Renal cortex interstitium (tissue), 11 donors: ENCODE data around the gene TRPM1. TPM values are rescaled to one million over a fixed set of nuclear protein-coding genes. Genes with fewer than 3 reads are reported as not detected.

Experiments
- DNase-seq, 11 donors: peaks; one replicate each; pipeline ENCODE4 v3.0.0-alpha.2; 2013; ENCODE audit warnings: low read depth in 9 of 11, low spot score in 4 of 11; ENCODE audit errors: extremely low read depth in 1 of 11
- polyA plus RNA-seq, 3 donors: library from polyadenylated mRNA; unstranded; fragments of 120-200 nt; gene quantifications; one replicate each; pipeline ENCODE4 v1.2.1, GENCODE V29; 2013; ENCODE audit not compliant: insufficient read length in 3 of 3

Gene TRPM1
- polyA plus RNA-seq, 3 donors, result 0.24 to 0.58 (median 0.37) TPM

- DNase-seq, result no peak
Measured at GRCh38 chr15:31128477-31128876, 27.0 kb upstream of the TRPM1 start.

- DNase-seq, result no peak
Measured at GRCh38 chr15:31127596-31128261, 26.2 kb upstream of the TRPM1 start.

GRCh38 chr15:31125061-31125460 lies 23.5 kb upstream of the TRPM1 start:
- DNase-seq, result no peak

GRCh38 chr15:31116423-31117030 lies 15.0 kb upstream of the TRPM1 start:
- no peak for DNase-seq

- DNase-seq, result no peak
Measured at GRCh38 chr15:31111091-31111647, 9.6 kb upstream of the TRPM1 start.

GRCh38 chr15:31108836-31109235 lies 7.3 kb upstream of the TRPM1 start:
- DNase-seq, result no peak

GRCh38 chr15:31106495-31107300 lies 5.2 kb upstream of the TRPM1 start:
- DNase-seq, result no peak

GRCh38 chr15:31104003-31104402 lies 2.5 kb upstream of the TRPM1 start:
- no peak for DNase-seq

- DNase-seq, result no peak
Measured at GRCh38 chr15:31102374-31103342, 1.1 kb upstream of the TRPM1 start.

- DNase-seq, result no peak
Measured at GRCh38 chr15:31102039-31102321, 455 bp upstream of the TRPM1 start.

- DNase-seq, result no peak
Measured at GRCh38 chr15:31100738-31101137, 787 bp downstream of the TRPM1 start.

GRCh38 chr15:31098953-31099740 lies 2.4 kb downstream of the TRPM1 start:
- no peak for DNase-seq

GRCh38 chr15:31098491-31098917 lies 3.0 kb downstream of the TRPM1 start:
- peak in 8 of 11 donors; percentile 17 to 59 (median 40) for DNase-seq

GRCh38 chr15:31096563-31096962 lies 5.0 kb downstream of the TRPM1 start:
- DNase-seq, result no peak

- DNase-seq, result no peak
Measured at GRCh38 chr15:31091481-31091880, 10.0 kb downstream of the TRPM1 start.

- no peak for DNase-seq
Measured at GRCh38 chr15:31090766-31091165, 10.8 kb downstream of the TRPM1 start.

GRCh38 chr15:31089368-31090047 lies 12.0 kb downstream of the TRPM1 start:
- peak in 2 of 11 donors; percentile 21 to 22 for DNase-seq
